HAP-1 (cell line): ENCODE data around the gene CPT1C.

Source experiments
- DNase-seq, 2 experiments: peaks; one replicate each; pipeline ENCODE4 v3.0.0-alpha.2; 2016 to 2020; ENCODE audit warnings: low spot score in 2 of 2
- H3K27me3 ChIP-seq: fragments of 250-450 bp; sonication (Bioruptor Pico); 2 replicates; pipeline ENCODE4 v1.5.1; 2020; ENCODE audit warnings: low read depth, mild to moderate bottlenecking, moderate library complexity
- H3K36me3 ChIP-seq: fragments of 250-450 bp; sonication (Bioruptor Pico); replicated peaks from 2 replicates; pipeline ENCODE4 v1.5.1; 2020; ENCODE audit warnings: mild to moderate bottlenecking
- H3K4me1 ChIP-seq: fragments of 250-450 bp; sonication (Bioruptor Pico); 2 replicates; pipeline ENCODE4 v1.5.1; 2020; ENCODE audit warnings: mild to moderate bottlenecking
- H3K4me3 ChIP-seq: fragments of 250-450 bp; sonication (Bioruptor Pico); 2 replicates; pipeline ENCODE4 v1.5.1; 2020; ENCODE audit warnings: mild to moderate bottlenecking, moderate library complexity
- H3K9me3 ChIP-seq: fragments of 250-450 bp; sonication (Bioruptor Pico); 2 replicates; pipeline ENCODE4 v1.5.1; 2020; ENCODE audit warnings: mild to moderate bottlenecking, moderate library complexity
- in situ Hi-C: fragments of 300-500 bp; cut with MboI; formaldehyde crosslinking; loops from 3 replicates; pipeline ENCODE4 v1.14.3; 2020; ENCODE audit warnings: low sequenced_read_pairs, inconsistent platforms, mixed read lengths

Gene CPT1C

DNA sequence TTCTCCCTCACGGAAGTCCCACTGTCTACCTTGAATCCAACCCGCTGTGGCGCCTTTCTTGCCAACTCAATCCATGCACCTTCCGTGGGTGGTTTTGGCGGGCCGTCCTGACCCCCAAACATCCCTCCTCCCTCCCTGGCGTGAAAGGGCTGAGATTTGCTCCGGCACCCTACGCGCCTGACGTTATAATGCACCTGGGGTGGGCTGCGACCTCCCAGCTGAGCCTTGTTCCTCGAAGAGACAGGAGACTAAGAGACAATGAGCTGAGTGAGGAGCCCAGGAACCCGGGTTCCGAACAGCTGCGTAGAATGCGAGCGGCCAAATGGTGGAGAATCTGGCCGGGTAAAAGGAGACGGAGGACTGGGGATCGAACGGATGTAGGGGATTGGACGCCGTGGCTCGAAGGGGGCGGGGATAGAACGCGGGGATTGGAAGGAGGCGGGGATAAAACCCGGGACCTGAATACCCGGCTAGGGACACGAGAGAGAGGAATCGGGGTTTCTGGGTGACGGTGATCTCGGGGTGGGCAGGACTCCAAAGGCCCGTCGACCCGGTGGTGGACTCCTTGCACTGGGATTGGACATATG lies at the start of gene CPT1C:
CPT1C (plus strand) TSS at position 461 of the 587 bp plus-strand sequence. CDS start 1,137 bp downstream, outside the sequence.
- in situ Hi-C loops = no loop called here
- Histone ChIP-seq H3K27me3 (no peaks in the 10 kb centered on the region), H3K36me3 (peaks cover 24% of the 10 kb centered on the region), H3K9me3 (no peaks in the 10 kb centered on the region), H3K4me1 (no peaks in the 10 kb centered on the region), H3K4me3 (no peak within 1 kb of the TSS)
- peak in 1 of 2 experiments; percentile 53 for DNase-seq

DNA sequence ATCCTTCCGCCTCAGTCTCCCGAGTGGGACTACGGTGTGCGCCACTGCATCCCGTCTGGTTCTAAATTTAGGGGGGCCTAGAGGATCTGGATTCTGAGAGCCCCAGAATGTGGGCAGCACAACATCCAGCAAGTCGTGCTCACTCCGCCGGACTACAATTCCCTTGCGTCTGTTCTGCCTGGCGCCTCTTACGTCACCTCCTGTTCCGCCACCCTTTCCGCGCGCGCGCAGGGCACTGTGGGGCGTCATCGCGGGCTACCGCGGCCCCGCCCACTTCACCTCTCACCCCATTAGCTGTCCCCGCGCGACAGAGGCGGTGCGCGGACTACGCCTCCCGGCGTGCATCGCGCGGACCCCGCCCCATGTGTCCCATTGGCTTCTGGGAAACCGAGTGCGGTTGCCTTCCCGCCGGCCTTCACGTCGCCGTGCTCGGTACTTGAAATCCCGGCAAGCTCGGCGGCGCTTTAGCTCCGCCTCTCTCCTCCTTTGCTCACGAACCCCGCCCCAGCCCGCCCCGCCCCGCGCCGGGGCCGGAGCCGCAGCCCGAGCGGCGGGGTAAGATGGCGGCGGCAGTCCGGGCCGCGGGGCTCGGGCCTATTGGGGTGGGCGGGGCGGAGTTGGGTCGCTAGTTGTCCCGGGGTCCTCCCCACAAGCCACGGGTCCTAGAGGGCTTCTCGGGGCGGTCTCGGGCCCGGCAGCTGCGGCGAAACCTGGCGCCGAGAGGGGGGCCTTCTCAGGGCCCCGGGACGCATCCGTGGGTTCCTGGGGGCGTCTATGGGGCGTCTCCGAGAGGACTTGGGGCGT lies 49.0 kb upstream of the CPT1C start, which contains the start of gene SCAF1:
SCAF1 (plus strand) TSS at position 522 of the 804 bp plus-strand sequence. CDS start 2,818 bp downstream, outside the sequence.
- in situ Hi-C loops = no loop called here

DNA sequence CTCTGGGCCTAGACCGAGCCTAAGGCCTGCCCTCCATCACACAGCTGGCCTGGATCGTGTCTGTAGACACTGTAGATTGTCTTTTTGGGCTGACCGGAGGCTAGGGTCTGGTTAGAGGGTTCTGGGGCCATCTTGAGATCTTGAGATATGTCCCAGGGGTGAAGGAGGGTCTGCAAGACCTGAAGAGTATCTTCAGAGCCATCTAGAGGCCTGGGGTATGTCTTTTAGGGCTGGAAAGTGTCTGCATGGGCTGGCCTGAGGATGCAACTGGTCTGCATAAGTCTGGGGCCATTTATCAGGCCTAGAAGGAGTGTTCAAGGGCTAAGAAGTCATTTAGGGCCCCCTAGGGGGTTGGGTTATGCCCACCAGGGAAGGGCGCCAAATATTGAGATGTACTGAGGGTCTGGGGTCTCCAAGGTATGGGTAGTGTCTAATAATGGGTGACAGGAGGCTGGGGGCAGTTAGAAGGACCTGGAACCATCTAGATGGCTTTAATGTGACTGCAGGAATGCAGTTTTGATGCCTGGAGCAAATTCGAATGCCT lies 48.4 kb upstream of the CPT1C start:
- H3K4me1 ChIP-seq = peaks cover 24% of the 10 kb centered on the region
- H3K36me3 ChIP-seq = peaks cover 25% of the 10 kb centered on the region
- no peaks in the 10 kb centered on the region for H3K9me3 ChIP-seq
- peak overlapping the region; percentile 82 for H3K4me3 ChIP-seq
- in situ Hi-C loops = no loop called here
- H3K27me3 ChIP-seq = no peaks in the 10 kb centered on the region
- no peak for DNase-seq

More for the DNA sequence above, 49.0 kb upstream of the CPT1C start, which contains the start of gene SCAF1:
- H3K4me3 ChIP-seq = peak within 1 kb of the TSS; percentile 82
- peaks cover 18% of the 10 kb centered on the region for H3K36me3 ChIP-seq
- H3K9me3 ChIP-seq = no peaks in the 10 kb centered on the region
- peak; percentile 99 for DNase-seq
- no peaks in the 10 kb centered on the region for H3K27me3 ChIP-seq
- peaks cover 24% of the 10 kb centered on the region for H3K4me1 ChIP-seq

DNA sequence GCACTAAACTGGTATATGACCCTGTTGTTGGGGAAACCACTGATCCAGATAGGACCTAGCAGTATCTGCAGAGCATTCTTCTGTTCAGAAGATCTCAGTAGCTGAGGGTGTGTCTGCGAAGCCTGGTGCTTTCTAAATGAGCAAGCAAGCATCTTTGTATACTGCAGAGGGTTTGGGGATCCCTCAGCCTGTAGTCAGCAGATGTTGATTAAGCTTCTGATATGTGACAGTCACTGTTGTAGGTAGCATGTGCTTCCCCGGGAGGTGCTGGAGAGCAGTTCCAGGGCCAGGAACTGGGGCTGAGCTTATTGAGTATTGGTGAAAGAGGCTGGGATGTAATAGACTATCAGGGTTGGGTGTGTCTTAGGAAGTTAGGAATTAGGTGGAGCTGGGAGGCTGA lies 47.5 kb upstream of the CPT1C start:
- Histone ChIP-seq H3K9me3 (no peaks in the 10 kb centered on the region), H3K27me3 (no peaks in the 10 kb centered on the region), H3K36me3 (peaks cover 30% of the 10 kb centered on the region), H3K4me1 (peaks cover 18% of the 10 kb centered on the region), H3K4me3 (peak overlapping the region; percentile 82)
- in situ Hi-C loops = no loop called here
- DNase-seq = no peak

DNA sequence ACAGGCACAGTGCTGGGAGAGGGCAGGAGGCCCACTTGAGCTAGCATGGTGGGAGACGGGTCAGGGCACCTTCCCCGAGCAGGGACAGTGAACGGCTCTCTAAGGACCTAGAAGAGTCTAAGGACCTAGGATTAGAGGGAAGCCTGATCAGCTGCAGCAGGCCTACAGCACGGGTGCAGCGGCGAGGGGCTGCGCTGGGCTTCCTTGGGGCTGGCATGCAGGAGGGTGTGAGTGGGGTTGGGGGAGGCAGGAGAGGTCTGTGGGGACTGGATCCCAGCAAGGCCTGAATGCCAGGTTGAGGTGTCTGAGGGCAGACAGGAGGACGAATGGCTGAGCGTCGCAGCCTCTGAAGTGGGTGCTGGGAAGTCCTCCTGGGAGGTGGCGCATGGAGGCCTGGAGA lies 45.3 kb upstream of the CPT1C start:
- H3K36me3 ChIP-seq = peaks cover 43% of the 10 kb centered on the region
- H3K9me3 ChIP-seq = no peaks in the 10 kb centered on the region
- no peak for DNase-seq
- peaks cover 16% of the 10 kb centered on the region for H3K4me1 ChIP-seq
- no peak overlapping the region for H3K4me3 ChIP-seq
- no peaks in the 10 kb centered on the region for H3K27me3 ChIP-seq
- in situ Hi-C loops = no loop called here

DNA sequence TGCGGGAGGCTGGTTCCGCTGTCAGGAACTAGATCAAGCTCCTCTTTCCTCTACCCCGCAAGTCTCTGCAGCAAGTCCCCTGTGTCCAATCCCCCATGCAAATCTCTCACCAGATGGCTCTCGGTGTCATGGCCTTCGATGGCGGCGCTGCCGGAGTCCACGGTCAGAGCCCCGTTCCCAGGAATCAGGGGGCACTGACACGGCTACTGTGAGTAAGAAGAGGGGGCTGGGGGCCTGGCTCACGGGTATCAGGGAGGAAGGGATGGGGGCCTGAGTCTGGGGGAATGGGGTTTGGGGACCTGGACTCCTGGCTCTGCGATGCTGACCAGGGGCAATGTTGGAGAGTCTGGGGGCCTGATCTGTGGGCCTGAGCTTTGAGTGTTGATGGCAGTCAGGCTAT lies 44.9 kb upstream of the CPT1C start:
- DNase-seq = no peak
- Histone ChIP-seq H3K4me3 (no peak overlapping the region), H3K36me3 (peaks cover 43% of the 10 kb centered on the region), H3K9me3 (no peaks in the 10 kb centered on the region), H3K27me3 (no peaks in the 10 kb centered on the region), H3K4me1 (peaks cover 13% of the 10 kb centered on the region)
- in situ Hi-C loops = no loop called here

DNA sequence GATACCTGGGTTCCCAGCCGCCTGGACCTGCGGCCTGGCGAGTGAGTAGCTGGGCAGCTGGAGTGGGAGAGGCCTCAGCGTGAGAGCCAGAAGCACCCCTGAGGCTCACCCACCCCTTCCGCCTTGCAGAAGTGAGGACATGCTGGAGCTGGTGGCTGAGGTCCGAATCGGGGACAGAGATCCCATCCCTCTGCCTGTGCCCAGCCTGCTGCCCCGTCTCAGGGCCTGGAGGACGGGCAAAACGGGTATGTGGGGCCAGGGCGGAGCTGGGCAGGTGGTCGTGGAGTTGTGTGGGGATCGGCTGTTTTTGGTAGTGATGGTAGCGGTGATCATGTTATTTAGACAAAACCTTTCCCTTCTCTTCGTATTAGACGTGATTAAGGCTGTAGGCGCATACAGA lies 44.3 kb upstream of the CPT1C start:
- in situ Hi-C loops = no loop called here
- Histone ChIP-seq H3K4me1 (peaks cover 7% of the 10 kb centered on the region), H3K4me3 (no peak overlapping the region), H3K27me3 (no peaks in the 10 kb centered on the region), H3K9me3 (no peaks in the 10 kb centered on the region), H3K36me3 (peaks cover 46% of the 10 kb centered on the region)
- no peak for DNase-seq

DNA sequence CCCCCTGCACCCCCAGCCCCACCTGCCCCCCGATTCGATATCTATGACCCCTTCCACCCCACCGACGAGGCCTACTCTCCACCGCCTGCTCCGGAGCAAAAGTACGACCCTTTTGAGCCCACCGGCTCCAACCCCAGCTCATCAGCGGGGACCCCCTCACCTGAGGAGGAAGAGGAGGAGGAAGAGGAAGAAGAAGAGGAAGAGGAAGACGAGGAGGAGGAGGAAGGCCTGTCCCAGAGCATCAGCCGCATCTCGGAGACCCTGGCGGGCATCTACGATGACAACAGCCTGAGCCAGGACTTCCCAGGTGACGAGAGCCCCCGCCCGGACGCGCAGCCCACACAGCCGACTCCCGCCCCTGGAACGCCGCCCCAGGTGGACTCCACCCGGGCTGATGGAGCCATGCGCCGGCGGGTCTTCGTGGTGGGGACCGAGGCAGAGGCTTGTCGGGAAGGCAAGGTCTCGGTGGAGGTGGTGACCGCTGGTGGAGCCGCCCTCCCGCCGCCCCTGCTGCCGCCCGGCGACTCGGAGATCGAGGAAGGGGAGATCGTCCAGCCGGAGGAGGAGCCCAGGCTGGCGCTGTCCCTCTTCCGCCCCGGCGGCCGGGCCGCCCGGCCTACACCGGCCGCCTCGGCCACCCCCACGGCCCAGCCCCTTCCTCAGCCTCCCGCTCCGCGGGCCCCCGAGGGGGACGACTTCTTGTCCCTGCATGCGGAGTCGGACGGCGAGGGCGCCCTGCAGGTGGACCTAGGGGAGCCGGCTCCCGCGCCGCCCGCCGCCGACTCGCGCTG lies 39.7 kb upstream of the CPT1C start:
- Histone ChIP-seq H3K4me1 (no peaks in the 10 kb centered on the region), H3K36me3 (peaks cover 76% of the 10 kb centered on the region), H3K9me3 (no peaks in the 10 kb centered on the region), H3K27me3 (no peaks in the 10 kb centered on the region), H3K4me3 (no peak overlapping the region)
- no peak for DNase-seq
- in situ Hi-C loops = no loop called here

DNA sequence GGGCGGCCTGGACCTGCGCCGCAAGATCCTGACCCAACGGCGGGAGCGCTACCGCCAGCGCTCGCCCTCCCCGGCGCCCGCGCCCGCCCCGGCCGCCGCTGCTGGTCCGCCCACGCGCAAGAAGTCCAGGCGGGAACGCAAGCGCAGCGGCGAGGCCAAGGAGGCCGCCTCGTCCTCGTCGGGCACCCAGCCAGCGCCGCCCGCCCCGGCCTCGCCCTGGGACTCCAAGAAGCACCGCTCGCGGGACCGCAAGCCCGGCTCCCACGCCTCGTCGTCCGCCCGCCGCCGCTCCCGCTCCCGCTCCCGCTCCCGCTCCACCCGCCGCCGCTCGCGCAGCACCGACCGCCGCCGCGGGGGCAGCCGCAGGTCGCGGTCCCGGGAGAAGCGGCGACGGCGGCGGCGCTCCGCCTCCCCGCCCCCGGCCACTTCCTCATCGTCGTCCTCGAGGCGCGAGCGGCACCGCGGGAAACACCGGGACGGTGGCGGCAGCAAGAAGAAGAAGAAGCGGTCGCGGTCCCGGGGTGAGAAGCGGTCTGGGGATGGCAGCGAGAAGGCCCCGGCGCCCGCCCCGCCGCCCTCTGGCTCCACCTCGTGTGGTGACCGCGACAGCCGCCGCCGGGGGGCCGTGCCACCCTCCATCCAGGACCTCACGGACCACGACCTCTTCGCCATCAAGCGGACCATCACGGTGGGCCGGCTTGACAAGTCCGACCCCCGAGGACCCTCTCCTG lies 38.9 kb upstream of the CPT1C start:
- in situ Hi-C loops = no loop called here
- Histone ChIP-seq H3K36me3 (peaks cover 75% of the 10 kb centered on the region), H3K27me3 (no peaks in the 10 kb centered on the region), H3K4me3 (no peak overlapping the region), H3K4me1 (no peaks in the 10 kb centered on the region), H3K9me3 (no peaks in the 10 kb centered on the region)
- DNase-seq = no peak

DNA sequence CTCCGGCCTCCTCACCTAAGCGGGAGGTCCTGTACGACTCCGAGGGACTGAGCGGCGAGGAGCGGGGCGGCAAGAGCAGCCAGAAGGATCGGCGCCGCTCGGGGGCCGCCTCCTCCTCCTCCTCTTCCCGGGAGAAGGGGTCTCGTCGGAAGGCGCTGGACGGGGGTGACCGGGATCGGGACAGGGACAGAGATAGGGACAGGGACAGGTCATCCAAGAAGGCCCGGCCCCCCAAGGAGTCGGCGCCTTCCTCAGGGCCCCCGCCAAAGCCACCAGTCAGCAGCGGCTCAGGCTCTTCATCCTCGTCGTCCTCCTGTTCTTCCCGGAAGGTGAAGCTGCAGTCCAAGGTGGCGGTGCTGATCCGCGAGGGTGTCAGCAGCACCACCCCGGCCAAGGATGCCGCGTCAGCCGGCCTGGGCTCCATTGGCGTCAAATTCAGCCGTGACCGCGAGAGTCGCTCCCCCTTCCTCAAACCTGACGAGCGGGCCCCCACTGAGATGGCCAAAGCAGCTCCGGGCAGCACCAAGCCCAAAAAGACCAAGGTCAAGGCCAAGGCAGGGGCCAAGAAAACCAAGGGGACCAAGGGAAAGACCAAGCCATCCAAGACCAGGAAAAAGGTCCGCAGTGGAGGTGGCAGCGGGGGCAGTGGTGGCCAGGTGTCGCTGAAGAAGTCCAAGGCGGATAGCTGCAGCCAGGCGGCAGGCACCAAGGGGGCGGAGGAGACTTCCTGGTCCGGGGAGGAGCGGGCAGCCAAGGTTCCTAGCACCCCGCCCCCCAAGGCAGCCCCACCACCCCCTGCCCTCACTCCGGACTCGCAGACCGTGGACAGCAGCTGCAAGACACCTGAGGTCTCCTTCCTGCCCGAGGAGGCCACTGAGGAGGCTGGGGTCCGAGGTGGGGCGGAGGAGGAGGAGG lies 38.1 kb upstream of the CPT1C start:
- H3K9me3 ChIP-seq = no peaks in the 10 kb centered on the region
- DNase-seq = no peak
- H3K4me3 ChIP-seq = no peak overlapping the region
- in situ Hi-C loops = no loop called here
- H3K36me3 ChIP-seq = peaks cover 73% of the 10 kb centered on the region
- H3K4me1 ChIP-seq = no peaks in the 10 kb centered on the region
- H3K27me3 ChIP-seq = no peaks in the 10 kb centered on the region

DNA sequence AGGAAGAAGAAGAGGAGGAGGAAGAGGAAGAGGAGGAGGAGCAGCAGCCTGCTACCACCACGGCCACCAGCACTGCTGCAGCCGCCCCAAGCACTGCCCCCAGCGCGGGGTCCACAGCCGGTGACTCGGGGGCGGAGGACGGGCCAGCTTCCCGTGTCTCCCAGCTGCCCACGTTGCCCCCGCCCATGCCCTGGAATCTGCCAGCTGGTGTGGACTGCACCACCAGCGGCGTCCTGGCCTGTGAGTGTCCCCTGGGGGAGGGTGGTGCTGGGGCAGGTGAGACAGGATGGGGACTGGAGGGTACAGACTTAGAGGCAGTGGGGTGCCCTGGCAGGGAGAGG lies 37.5 kb upstream of the CPT1C start:
- in situ Hi-C loops = no loop called here
- H3K4me1 ChIP-seq = no peaks in the 10 kb centered on the region
- H3K27me3 ChIP-seq = no peaks in the 10 kb centered on the region
- peaks cover 77% of the 10 kb centered on the region for H3K36me3 ChIP-seq
- H3K9me3 ChIP-seq = no peaks in the 10 kb centered on the region
- no peak for DNase-seq
- no peak overlapping the region for H3K4me3 ChIP-seq

DNA sequence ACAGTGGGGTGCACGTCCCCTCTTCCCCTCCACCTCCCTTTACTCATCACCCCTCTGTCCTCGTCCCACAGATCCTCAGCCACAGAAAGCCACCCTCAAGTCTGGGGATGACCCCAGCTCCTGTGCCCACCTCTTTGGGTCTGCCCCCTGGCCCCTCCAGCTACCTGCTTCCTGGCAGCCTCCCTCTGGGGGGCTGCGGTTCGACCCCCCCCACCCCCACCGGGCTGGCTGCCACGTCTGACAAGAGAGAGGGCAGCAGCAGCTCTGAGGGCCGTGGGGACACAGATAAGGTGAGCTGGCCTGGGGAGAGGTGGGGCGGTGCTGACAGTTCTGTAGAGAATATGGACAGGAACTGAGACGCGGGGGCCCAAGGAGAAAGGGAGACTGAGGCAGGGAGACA lies 36.3 kb upstream of the CPT1C start:
- in situ Hi-C loops = no loop called here

More for the DNA sequence above, 36.3 kb upstream of the CPT1C start:
- no peak for DNase-seq
- Histone ChIP-seq H3K27me3 (no peaks in the 10 kb centered on the region), H3K9me3 (no peaks in the 10 kb centered on the region), H3K4me3 (no peak overlapping the region), H3K36me3 (peaks cover 81% of the 10 kb centered on the region), H3K4me1 (no peaks in the 10 kb centered on the region)
